ENCODE data around the gene USP17L10. TPM values are rescaled to one million over a fixed set of nuclear protein-coding genes. Genes with fewer than 3 reads are reported as not detected.

Gene USP17L10
- total RNA-seq: not detected

GRCh38 chr4:9210357-9210756 is at the start of gene USP17L10:
Gene USP17L10 (plus strand): TSS chr4:9210657. CDS start chr4:9210657, 0 bp downstream.

GRCh38 chr4:9169791-9170459 is 40.5 kb upstream of the USP17L10 start, which contains the start of gene FAM90A26:
Gene FAM90A26 (plus strand): TSS chr4:9170409. CDS start chr4:9173173, 2,764 bp downstream.

GRCh38 chr4:9215105-9215504 is 4.6 kb downstream of the USP17L10 start, which contains the start of gene USP17L11:
Gene USP17L11 (plus strand): TSS chr4:9215405. CDS start chr4:9215405, 0 bp downstream.

GRCh38 chr4:9219852-9220251 is 9.4 kb downstream of the USP17L10 start, which contains the start of gene USP17L12:
Gene USP17L12 (plus strand): TSS chr4:9220152. CDS start chr4:9220152, 0 bp downstream.

GRCh38 chr4:9224596-9224995 is 14.1 kb downstream of the USP17L10 start, which contains the start of gene USP17L13:
Gene USP17L13 (plus strand): TSS chr4:9224896. CDS start chr4:9224896, 0 bp downstream.

GRCh38 chr4:9234085-9234484 is 23.6 kb downstream of the USP17L10 start, which contains the start of gene USP17L15:
Gene USP17L15 (plus strand): TSS chr4:9234385. CDS start chr4:9234385, 0 bp downstream.

GRCh38 chr4:9243579-9243978 is 33.1 kb downstream of the USP17L10 start, which contains the start of gene USP17L17:
Gene USP17L17 (plus strand): TSS chr4:9243879. CDS start chr4:9243879, 0 bp downstream.

GRCh38 chr4:9247953-9248680 is 37.7 kb downstream of the USP17L10 start, which contains the start of gene USP17L18:
Gene USP17L18 (plus strand): TSS chr4:9248630. CDS start chr4:9248630, 0 bp downstream.

GRCh38 chr4:9253078-9253477 is 42.6 kb downstream of the USP17L10 start, which contains the start of gene USP17L19:
Gene USP17L19 (plus strand): TSS chr4:9253378. CDS start chr4:9253378, 0 bp downstream.

GRCh38 chr4:9257824-9258223 is 47.4 kb downstream of the USP17L10 start, which contains the start of gene USP17L20:
Gene USP17L20 (plus strand): TSS chr4:9258124. CDS start chr4:9258124, 0 bp downstream.

Other genes with a start within 250 kb of the USP17L10 start
- not detected for gene FAM90A26, start 40.2 kb upstream of the USP17L10 start, total RNA-seq
- gene USP17L11, start 4.7 kb downstream of the USP17L10 start, total RNA-seq: not detected
- not detected for gene USP17L12, start 9.5 kb downstream of the USP17L10 start, total RNA-seq
- gene USP17L13, start 14.2 kb downstream of the USP17L10 start, total RNA-seq: not detected
- gene USP17L15, start 23.7 kb downstream of the USP17L10 start, total RNA-seq: not detected
- not detected for gene USP17L17, start 33.2 kb downstream of the USP17L10 start, total RNA-seq
- not detected for gene USP17L18, start 38.0 kb downstream of the USP17L10 start, total RNA-seq
- gene USP17L19, start 42.7 kb downstream of the USP17L10 start, total RNA-seq: not detected
- not detected for gene USP17L20, start 47.5 kb downstream of the USP17L10 start, total RNA-seq
- not detected for gene USP17L21, start 52.2 kb downstream of the USP17L10 start, total RNA-seq
- gene USP17L22, start 57.0 kb downstream of the USP17L10 start, total RNA-seq: not detected
- not detected for gene USP17L24, start 114.5 kb downstream of the USP17L10 start, total RNA-seq
- not detected for gene USP17L25, start 119.3 kb downstream of the USP17L10 start, total RNA-seq
- not detected for gene USP17L26, start 124.0 kb downstream of the USP17L10 start, total RNA-seq
- not detected for gene USP17L5, start 128.7 kb downstream of the USP17L10 start, total RNA-seq
- not detected for gene USP17L27, start 133.5 kb downstream of the USP17L10 start, total RNA-seq
- not detected for gene USP17L28, start 138.2 kb downstream of the USP17L10 start, total RNA-seq
- not detected for gene USP17L29, start 143.0 kb downstream of the USP17L10 start, total RNA-seq
- not detected for gene USP17L30, start 152.5 kb downstream of the USP17L10 start, total RNA-seq
- not detected for gene DEFB131A, start 233.8 kb downstream of the USP17L10 start, total RNA-seq